Stimulated activated memory B cell treated with anti-CD40 and anti-IgM and Interleukin-4, amounts not matched to agents 10 μg/mL and 1 μg/mL and 100 μg/mL, for 72 hours (primary cell): ENCODE measurements around the gene SMARCD2.
A peak's percentile ranks its signal among the peaks of the same experiment; 100 is the strongest.

Source experiments
- ATAC-seq: fragments of 150-1000 bp; cut with Tn5 transposase; 2 replicates; pipeline ENCODE4 v1.10.0; 2021
- H3K27ac Mint-ChIP-seq: one replicate; pipeline ENCODE4 v1.8.0; 2022; ENCODE audit warnings: mild to moderate bottlenecking, mixed read lengths
- H3K27me3 Mint-ChIP-seq: one replicate; pipeline ENCODE4 v1.8.0; 2022; ENCODE audit warnings: mixed read lengths
- H3K36me3 Mint-ChIP-seq: one replicate; pipeline ENCODE4 v1.8.0; 2022; ENCODE audit warnings: mixed read lengths
- H3K4me1 Mint-ChIP-seq: one replicate; pipeline ENCODE4 v1.8.0; 2022; ENCODE audit warnings: mixed read lengths
- H3K4me3 Mint-ChIP-seq: one replicate; pipeline ENCODE4 v1.8.0; 2022; ENCODE audit warnings: mild to moderate bottlenecking, moderate library complexity, mixed read lengths
- H3K9me3 Mint-ChIP-seq: one replicate; pipeline ENCODE4 v1.8.0; 2022; ENCODE audit warnings: mixed read lengths

The SMARCD2 gene

DNA sequence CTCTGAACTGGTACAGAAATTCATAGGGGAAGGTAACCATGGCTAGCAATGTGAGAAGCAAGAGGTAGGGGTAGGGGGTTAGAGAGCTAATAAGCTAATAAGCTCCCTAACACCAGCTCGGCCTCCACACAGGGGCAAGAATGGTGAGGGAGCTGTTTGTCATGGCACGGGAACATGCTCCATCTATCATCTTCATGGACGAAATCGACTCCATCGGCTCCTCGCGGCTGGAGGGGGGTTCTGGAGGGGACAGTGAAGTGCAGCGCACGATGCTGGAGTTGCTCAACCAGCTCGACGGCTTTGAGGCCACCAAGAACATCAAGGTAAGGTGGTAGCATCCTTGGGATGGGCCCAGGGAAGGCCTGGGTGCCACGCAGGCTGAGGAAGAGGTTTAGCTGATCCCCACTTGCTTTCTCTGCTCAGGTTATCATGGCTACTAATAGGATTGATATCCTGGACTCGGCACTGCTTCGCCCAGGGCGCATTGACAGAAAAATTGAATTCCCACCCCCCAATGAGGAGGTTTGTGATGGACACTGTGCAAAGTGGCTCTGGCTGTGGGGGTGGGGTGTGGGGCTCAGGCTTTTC, 11.5 kb downstream of the SMARCD2 start:
- Mint-ChIP-seq H3K4me3 (no peak overlapping the region), H3K4me1 (peaks cover 62% of the 10 kb centered on the region), H3K27me3 (no peaks in the 10 kb centered on the region), H3K9me3 (no peaks in the 10 kb centered on the region), H3K27ac (peak overlapping the region; percentile 11), H3K36me3 (peaks cover 55% of the 10 kb centered on the region)
- ATAC-seq = no peak

DNA sequence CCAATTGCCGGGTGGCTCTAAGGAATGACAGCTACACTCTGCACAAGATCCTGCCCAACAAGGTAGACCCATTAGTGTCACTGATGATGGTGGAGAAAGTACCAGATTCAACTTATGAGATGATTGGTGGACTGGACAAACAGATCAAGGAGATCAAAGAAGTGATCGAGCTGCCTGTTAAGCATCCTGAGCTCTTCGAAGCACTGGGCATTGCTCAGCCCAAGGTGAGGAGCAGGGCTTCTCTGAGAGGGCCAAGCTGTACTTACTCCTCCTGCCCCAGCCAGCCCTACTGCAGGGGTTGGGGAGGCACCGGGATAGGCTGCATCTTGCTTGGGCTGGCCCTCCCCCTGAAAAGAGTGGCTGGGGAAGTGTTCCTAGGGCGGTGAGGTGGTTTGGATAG, 12.2 kb downstream of the SMARCD2 start:
- Mint-ChIP-seq H3K27me3 (no peaks in the 10 kb centered on the region), H3K4me3 (no peak overlapping the region), H3K9me3 (no peaks in the 10 kb centered on the region), H3K4me1 (peaks cover 61% of the 10 kb centered on the region), H3K27ac (peak overlapping the region; percentile 12), H3K36me3 (peaks cover 48% of the 10 kb centered on the region)
- no peak for ATAC-seq

DNA sequence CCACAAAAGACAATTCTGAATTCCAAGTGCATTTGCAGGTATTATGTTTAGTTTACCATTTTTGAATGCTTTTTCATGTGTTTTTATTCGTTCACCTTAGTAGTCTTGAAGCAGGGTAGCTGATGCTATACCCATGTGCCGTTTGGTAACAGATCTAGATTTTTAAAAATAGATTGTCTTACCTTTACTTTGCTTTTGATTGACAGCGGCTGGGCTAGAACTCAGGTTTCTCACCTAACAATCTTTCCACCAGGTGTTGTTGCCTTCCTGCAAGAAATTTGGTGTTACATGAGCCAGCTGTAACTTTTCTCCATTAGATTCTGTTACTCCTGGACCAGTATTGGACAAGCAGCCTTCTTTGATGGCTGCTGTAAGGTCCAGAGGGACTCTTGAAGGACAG, 13.5 kb downstream of the SMARCD2 start:
- peaks cover 45% of the 10 kb centered on the region for H3K36me3 Mint-ChIP-seq
- H3K4me3 Mint-ChIP-seq = no peak overlapping the region
- peaks cover 59% of the 10 kb centered on the region for H3K4me1 Mint-ChIP-seq
- peak overlapping the region; percentile 12 for H3K27ac Mint-ChIP-seq
- no peaks in the 10 kb centered on the region for H3K9me3 Mint-ChIP-seq
- no peak for ATAC-seq
- no peaks in the 10 kb centered on the region for H3K27me3 Mint-ChIP-seq

DNA sequence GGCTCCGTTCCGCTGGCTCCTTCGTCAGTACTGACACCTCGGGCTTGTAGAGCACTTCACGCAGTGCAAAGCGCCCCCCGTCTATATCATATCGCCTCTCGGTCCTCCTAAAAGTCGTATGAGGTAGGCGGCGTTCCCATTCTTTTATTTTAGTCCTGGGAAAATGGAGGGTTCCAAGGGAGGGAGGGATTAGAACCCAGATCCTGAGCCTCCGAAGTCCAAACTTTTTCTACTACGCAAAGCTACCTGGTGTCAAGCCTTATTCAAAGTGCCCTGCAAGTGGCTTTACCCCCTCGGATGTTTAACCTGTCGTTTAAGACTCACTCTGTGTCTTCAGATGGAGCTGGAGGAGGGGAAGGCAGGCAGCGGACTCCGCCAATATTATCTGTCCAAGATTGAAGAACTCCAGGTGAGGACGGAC, 14.7 kb downstream of the SMARCD2 start:
- Mint-ChIP-seq H3K9me3 (no peaks in the 10 kb centered on the region), H3K4me1 (peaks cover 60% of the 10 kb centered on the region), H3K27me3 (no peaks in the 10 kb centered on the region), H3K4me3 (peak overlapping the region; percentile 91), H3K36me3 (peaks cover 44% of the 10 kb centered on the region), H3K27ac (peak overlapping the region; percentile 97)
- no peak for ATAC-seq

DNA sequence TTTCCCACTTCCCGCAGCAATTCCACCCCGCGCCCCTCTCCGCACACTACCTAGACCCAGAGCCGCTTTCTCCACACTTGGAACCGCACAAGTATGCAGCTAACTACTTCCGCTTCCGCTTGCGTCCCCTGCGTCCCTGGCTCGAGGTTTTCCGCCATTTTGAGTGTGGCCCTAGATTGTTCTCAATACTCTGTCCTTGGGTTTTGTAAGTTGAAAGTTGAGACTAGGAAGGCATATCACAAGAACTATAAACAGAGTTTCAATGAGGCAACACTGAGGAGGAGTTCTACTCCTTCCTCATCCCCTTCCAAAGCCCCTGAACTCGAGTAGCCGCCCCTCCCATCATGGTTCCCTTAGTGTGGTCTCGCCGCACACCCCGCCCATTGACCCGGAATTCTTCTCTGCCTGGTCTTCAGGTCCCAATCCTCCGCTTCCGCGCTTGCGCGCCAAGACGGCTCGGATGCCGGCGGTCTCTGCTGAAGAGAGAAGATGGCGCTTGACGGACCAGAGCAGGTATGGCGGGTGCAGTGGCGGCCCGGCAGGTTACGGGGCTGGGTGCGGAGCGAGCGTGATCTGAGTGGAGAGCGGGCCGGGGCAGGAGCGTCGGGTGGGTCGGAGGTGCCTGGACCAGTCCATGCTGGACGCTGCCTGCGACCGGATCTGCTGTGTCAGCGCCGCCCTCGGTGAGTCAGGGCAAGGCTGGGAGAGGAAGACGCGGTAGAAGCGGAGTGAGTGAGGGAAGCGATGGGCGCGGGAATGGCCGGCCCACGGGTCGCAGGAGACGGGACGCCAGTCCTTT, 15.3 kb downstream of the SMARCD2 start, which contains the start of the genes FTSJ3 and PSMC5:
TSS of gene FTSJ3 (minus strand) at position 662 of the 799 bp plus-strand sequence. CDS start 761 bp downstream, outside the sequence.
TSS of gene PSMC5 (plus strand) at position 430 of the 799 bp plus-strand sequence. CDS start at position 490, 60 bp downstream.
- peak; percentile 98 for ATAC-seq
- Mint-ChIP-seq H3K9me3 (no peaks in the 10 kb centered on the region), H3K36me3 (peaks cover 42% of the 10 kb centered on the region), H3K4me1 (peaks cover 64% of the 10 kb centered on the region), H3K27me3 (no peaks in the 10 kb centered on the region), H3K4me3 (peak within 1 kb of the TSS; percentile 91), H3K27ac (peak within 1 kb of the TSS; percentile 97)

DNA sequence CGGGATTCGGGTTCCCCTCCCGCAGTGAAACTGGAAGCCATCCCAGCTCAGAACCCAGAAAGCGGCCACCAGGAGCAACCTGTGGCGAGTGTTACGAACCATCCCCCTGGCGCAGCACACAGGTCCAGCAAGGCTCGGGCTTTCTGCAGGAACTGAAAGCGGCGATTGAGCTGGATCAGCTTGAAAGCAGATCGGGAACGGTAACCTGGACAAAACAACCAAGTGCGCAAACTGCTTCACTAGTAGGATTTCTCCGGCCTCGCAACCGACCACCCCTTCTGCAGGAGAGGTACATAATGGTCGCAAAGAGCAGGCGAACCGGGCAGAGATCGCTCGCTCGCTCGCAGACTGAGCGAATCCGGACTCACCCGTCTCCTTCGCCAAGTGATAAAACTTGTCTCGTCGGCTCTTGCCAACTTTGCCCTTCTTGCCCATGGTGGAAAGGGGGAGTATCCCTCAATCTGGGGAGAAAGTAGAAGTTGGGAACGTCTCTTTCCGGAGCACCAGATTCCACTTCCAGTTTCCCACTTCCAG, 15.9 kb downstream of the SMARCD2 start:
- no peak for ATAC-seq
- peaks cover 69% of the 10 kb centered on the region for H3K4me1 Mint-ChIP-seq
- H3K36me3 Mint-ChIP-seq = peaks cover 44% of the 10 kb centered on the region
- peak overlapping the region; percentile 91 for H3K4me3 Mint-ChIP-seq
- no peaks in the 10 kb centered on the region for H3K9me3 Mint-ChIP-seq
- peak overlapping the region; percentile 97 for H3K27ac Mint-ChIP-seq
- no peaks in the 10 kb centered on the region for H3K27me3 Mint-ChIP-seq

DNA sequence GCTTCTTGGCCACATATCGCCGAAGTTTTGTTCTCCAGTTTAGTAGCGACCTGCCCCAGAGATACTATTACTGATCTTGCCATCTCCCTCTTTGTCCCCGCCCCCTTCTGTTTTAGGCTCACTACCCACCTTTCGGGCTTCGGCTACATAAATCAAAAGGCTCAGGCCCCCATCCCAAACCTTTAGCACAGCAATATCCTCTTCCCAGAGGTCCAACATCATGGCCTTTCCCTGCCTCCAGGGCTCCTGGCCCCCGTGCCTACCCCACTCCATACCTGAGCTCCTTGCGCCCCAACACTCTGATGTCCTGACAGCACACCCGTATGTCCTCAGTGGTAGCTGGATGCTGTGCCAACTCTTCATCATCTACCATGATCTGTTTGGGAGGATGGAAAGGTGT, 18.1 kb downstream of the SMARCD2 start:
- H3K36me3 Mint-ChIP-seq = peaks cover 48% of the 10 kb centered on the region
- H3K4me3 Mint-ChIP-seq = no peak overlapping the region
- H3K4me1 Mint-ChIP-seq = peaks cover 65% of the 10 kb centered on the region
- peak overlapping the region; percentile 41 for H3K27ac Mint-ChIP-seq
- ATAC-seq = no peak
- no peaks in the 10 kb centered on the region for H3K9me3 Mint-ChIP-seq
- no peaks in the 10 kb centered on the region for H3K27me3 Mint-ChIP-seq

DNA sequence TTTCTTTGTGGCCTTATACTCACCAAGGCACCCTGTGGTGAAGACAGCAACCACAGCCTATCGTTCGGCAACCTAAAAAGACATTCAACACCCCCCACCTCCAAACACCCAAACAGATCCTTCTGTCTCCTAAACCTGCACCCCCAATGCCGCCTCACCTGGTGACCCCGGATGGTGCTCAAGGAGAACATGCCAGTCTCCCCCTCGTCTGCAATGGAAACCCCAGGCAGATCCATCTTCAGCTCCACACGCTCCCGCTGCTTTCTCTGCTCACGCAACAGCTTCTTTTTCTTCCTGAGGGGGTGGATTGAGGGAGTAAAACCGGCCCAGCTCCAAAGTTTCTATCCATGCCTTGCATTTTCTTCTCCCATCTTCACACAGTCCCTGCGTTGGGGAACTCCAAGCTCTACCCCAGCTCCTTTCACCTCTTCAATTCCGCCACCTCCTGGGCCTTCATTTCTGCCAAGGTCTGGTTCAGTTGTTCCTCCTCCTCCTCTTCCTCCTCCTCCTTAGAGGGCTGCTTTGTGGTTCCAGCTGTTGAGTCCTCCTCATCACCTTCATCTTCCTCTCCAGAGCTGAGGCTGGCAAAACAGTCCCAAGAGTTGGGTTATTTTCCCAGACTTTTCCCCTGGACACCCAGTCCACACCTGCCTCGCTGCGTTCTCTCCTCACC, 18.7 kb downstream of the SMARCD2 start:
- Mint-ChIP-seq H3K4me1 (peaks cover 70% of the 10 kb centered on the region), H3K9me3 (no peaks in the 10 kb centered on the region), H3K36me3 (peaks cover 54% of the 10 kb centered on the region), H3K27ac (peak overlapping the region; percentile 41), H3K4me3 (no peak overlapping the region), H3K27me3 (no peaks in the 10 kb centered on the region)
- ATAC-seq = no peak

DNA sequence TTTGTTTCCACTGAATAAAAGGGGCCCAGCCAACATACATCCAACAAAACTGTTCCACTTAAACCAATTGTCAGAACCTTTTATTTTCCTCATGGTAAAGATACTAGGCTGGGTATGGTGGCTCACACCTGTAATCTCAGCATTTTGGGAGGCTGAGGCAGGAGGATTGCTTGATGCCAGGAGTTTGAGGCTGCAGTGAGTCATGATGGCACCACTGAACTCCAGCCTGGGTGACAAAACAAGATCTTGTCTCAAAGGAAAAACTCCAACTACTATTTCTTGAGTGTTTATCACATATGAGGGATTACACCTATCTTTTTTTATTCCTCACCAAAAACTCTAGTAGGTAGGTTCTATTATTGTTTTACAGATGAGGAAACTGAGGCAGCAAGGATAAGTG, 19.9 kb downstream of the SMARCD2 start:
- Mint-ChIP-seq H3K9me3 (no peaks in the 10 kb centered on the region), H3K4me3 (no peak overlapping the region), H3K27ac (peak overlapping the region; percentile 83), H3K27me3 (no peaks in the 10 kb centered on the region), H3K4me1 (peaks cover 62% of the 10 kb centered on the region), H3K36me3 (peaks cover 66% of the 10 kb centered on the region)
- ATAC-seq = no peak

DNA sequence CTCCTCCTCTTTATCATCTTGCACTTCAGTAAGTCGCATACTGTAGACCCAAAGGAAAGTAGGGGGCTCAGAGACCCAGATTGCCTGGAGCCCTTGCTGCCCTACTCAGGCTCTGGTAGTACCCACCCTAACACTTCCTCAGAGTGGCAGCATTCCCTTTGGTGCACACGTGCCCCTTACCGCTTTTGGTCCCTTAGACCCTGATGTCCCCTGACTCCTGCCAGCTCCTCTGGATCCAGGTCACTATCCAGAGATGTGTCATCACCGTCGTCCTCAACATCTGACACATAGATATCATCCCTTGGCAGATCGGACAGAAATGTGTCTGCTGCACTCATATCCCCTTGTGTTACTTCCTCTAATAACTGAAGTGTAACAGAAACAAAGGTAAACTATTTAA, 20.7 kb downstream of the SMARCD2 start:
- H3K4me1 Mint-ChIP-seq = peaks cover 62% of the 10 kb centered on the region

DNA sequence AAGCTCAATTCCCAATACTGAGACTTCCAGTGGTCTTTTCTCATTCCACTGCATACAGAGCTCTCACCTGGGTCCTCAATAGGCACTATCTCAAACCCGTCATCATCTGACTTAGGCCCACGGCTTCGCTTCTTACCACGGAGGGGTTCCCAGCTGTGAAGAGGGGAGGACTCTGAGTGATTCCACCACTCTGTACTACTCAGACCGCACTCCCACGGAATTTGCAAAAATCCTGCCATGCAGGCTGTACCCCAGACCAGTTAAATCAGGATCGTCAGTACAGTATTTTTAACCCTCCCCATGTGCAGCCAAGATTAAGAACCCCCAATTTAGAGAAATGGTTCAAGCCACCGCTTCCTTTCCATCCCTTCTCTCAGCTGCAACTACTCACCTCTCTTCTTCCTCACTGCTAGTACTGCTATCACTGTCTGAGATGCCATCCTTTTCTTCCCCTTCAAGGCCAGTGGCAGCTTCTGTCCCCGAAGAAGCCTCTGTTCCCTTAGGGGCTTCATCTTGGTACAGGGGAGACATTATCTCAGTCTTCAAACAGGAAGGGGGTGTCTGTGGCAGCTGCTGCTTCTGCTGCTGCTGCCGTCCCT, 21.4 kb downstream of the SMARCD2 start:
- Mint-ChIP-seq H3K27me3 (no peaks in the 10 kb centered on the region), H3K9me3 (no peaks in the 10 kb centered on the region), H3K27ac (peak overlapping the region; percentile 83), H3K4me3 (no peak overlapping the region), H3K36me3 (peaks cover 67% of the 10 kb centered on the region), H3K4me1 (peaks cover 55% of the 10 kb centered on the region)
- no peak for ATAC-seq

More for the DNA sequence above, 20.7 kb downstream of the SMARCD2 start:
- H3K36me3 Mint-ChIP-seq = peaks cover 67% of the 10 kb centered on the region
- ATAC-seq = no peak
- no peaks in the 10 kb centered on the region for H3K9me3 Mint-ChIP-seq
- no peaks in the 10 kb centered on the region for H3K27me3 Mint-ChIP-seq
- H3K4me3 Mint-ChIP-seq = peak overlapping the region; percentile 34
- H3K27ac Mint-ChIP-seq = peak overlapping the region; percentile 83

DNA sequence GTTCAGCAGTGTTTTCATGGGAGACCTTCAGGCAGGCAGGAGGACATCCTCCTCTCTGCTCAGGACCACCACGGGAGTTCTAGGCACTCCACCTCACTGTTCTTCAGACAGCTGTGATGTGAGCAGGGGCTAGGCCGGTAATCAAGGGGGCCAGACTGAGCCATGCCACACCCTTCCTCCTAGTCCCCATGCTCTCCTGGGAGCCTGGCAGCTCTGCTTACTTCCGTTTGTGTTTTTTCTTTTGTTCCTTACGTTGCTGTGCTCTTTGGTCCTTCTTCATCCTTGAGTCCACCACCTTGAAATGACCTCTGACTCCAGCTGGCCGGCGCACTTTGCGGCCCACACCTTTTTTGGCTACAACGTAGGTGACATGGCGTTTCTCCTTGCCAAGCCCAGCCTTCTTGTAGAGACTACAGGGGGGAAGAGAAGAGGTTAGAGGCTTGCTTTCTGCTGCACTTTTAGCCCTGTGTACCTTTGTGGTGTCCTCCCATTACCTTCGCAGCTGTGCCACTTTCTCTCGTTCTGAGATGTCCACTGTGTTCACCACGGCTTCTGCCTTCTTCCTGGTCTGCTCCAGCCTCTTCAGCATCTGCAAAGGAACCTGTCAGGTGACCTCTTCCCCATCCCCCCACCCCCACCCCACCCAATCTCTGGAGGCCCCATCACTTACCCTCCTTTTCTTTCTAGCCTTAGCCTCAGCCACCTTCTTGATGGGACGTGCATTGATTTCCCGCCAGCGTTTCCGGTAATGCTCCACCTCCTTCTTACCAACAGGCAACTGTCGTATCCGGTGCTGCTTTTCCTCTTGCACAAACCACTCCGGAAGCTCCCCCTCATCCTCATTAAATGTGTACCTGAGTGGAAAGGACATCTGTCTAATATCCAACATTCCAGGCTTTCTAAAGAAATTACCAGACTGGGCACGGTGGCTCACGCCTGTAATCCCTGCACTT, 22.6 kb downstream of the SMARCD2 start:
- ATAC-seq = no peak
- H3K4me3 Mint-ChIP-seq = no peak overlapping the region

DNA sequence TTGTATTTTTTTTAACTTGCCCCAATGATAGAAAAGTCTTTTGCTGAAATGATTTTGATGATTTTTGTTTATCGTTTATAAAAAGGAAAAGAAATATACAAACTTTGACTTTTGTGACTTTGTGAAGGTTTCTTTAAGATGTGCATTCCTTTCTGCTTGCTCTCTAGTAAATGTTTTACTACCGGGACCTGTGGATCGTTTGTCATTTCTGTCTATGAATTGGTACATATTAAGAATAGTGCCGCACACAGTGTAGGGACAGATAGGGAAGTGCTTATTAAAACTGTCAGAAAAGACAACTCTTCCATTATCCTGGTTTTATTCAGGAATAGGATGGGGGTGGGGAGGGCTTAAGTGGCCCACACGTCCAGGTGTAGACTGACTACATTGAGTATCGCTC, 23.4 kb downstream of the SMARCD2 start:
- H3K9me3 Mint-ChIP-seq = no peaks in the 10 kb centered on the region
- no peaks in the 10 kb centered on the region for H3K27me3 Mint-ChIP-seq
- no peak for ATAC-seq
- peak overlapping the region; percentile 32 for H3K27ac Mint-ChIP-seq
- peaks cover 41% of the 10 kb centered on the region for H3K4me1 Mint-ChIP-seq
- no peak overlapping the region for H3K4me3 Mint-ChIP-seq
- peaks cover 73% of the 10 kb centered on the region for H3K36me3 Mint-ChIP-seq

More for the DNA sequence above, 22.6 kb downstream of the SMARCD2 start:
- Mint-ChIP-seq H3K36me3 (peaks cover 73% of the 10 kb centered on the region), H3K4me1 (peaks cover 49% of the 10 kb centered on the region), H3K9me3 (no peaks in the 10 kb centered on the region), H3K27me3 (no peaks in the 10 kb centered on the region), H3K27ac (peak overlapping the region; percentile 32)
